ENCODE results near the gene DENND1A.
A peak's percentile ranks its signal among the peaks of the same experiment; 100 is the strongest.
"Not testable (repeated sequence)": the region's sequence is repeated elsewhere in the genome, so short reads cannot be mapped to it uniquely, and the experiment has no call there.

DENND1A gene

GRCh38 chr9:123411636-123412035 is 518.3 kb downstream of the DENND1A start:
- no peak for DNase-seq (ENCODE audit: low read depth in 2 of 2)

GRCh38 chr9:123411191-123411590 is 518.7 kb downstream of the DENND1A start:
- DNase-seq (ENCODE audit: low read depth in 2 of 2): no peak

GRCh38 chr9:123410281-123410910 is 519.5 kb downstream of the DENND1A start:
- DNase-seq (ENCODE audit: low read depth in 2 of 2): no peak

GRCh38 chr9:123408313-123409262 is 521.3 kb downstream of the DENND1A start:
- DNase-seq (ENCODE audit: low read depth in 2 of 2): no peak

GRCh38 chr9:123407217-123407851 is 522.6 kb downstream of the DENND1A start:
- no peak for DNase-seq (ENCODE audit: low read depth in 2 of 2)

GRCh38 chr9:123406691-123407216 is 523.2 kb downstream of the DENND1A start:
- DNase-seq (ENCODE audit: low read depth in 2 of 2): no peak

- DNase-seq (ENCODE audit: low read depth in 2 of 2): no peak
These were observed 523.9 kb downstream of the DENND1A start for GRCh38 chr9:123406016-123406415.

GRCh38 chr9:123402981-123403509 is 526.9 kb downstream of the DENND1A start:
- DNase-seq (ENCODE audit: low read depth in 2 of 2): no peak

- DNase-seq (ENCODE audit: low read depth in 2 of 2): peak; percentile 24 to 26
These were observed 527.9 kb downstream of the DENND1A start for GRCh38 chr9:123401879-123402513.

- DNase-seq (ENCODE audit: low read depth in 2 of 2): no peak
These were observed 528.9 kb downstream of the DENND1A start for GRCh38 chr9:123400926-123401503.

GRCh38 chr9:123399803-123400378 is 530.0 kb downstream of the DENND1A start:
- no peak for DNase-seq (ENCODE audit: low read depth in 2 of 2)

GRCh38 chr9:123398938-123399337 is 531.0 kb downstream of the DENND1A start:
- not testable (repeated sequence) for DNase-seq (ENCODE audit: low read depth in 2 of 2)

GRCh38 chr9:123397975-123398374 is 532.0 kb downstream of the DENND1A start:
- no peak for DNase-seq (ENCODE audit: low read depth in 2 of 2)

- no peak for DNase-seq (ENCODE audit: low read depth in 2 of 2)
These were observed 534.0 kb downstream of the DENND1A start for GRCh38 chr9:123395689-123396511.

- DNase-seq (ENCODE audit: low read depth in 2 of 2): no peak
These were observed 534.6 kb downstream of the DENND1A start for GRCh38 chr9:123395276-123395688.

GRCh38 chr9:123394291-123395235 is 535.4 kb downstream of the DENND1A start:
- no peak for DNase-seq (ENCODE audit: low read depth in 2 of 2)

GRCh38 chr9:123392802-123393201 is 537.1 kb downstream of the DENND1A start:
- DNase-seq (ENCODE audit: low read depth in 2 of 2): no peak

GRCh38 chr9:123391946-123392345 is 538.0 kb downstream of the DENND1A start:
- no peak for DNase-seq (ENCODE audit: low read depth in 2 of 2)

- DNase-seq (ENCODE audit: low read depth in 2 of 2): no peak
These were observed 538.7 kb downstream of the DENND1A start for GRCh38 chr9:123391233-123391632.
